ENCODE results near the gene PLS3. TPM values are rescaled to one million over a fixed set of nuclear protein-coding genes. Genes with fewer than 3 reads are reported as not detected.
"Not testable (repeated sequence)": the region's sequence is repeated elsewhere in the genome, so short reads cannot be mapped to it uniquely, and the experiment has no call there.

PLS3 gene
- total RNA-seq, 1 donor from 2014 or later: 145 TPM

- ATAC-seq: no peak
These were observed 48.6 kb downstream of the PLS3 start for GRCh38 chrX:115609621-115610020.

- peak; percentile 58 for ATAC-seq
These were observed 56.1 kb downstream of the PLS3 start for GRCh38 chrX:115616943-115617563.

- no peak for ATAC-seq
These were observed 61.6 kb downstream of the PLS3 start for GRCh38 chrX:115622534-115622933.

GRCh38 chrX:115624916-115625315 lies 63.9 kb downstream of the PLS3 start:
- ATAC-seq: peak; percentile 84

GRCh38 chrX:115625572-115626301 lies 64.8 kb downstream of the PLS3 start:
- no peak for ATAC-seq

GRCh38 chrX:115630204-115630603 lies 69.2 kb downstream of the PLS3 start:
- ATAC-seq: no peak

- no peak for ATAC-seq
These were observed 71.5 kb downstream of the PLS3 start for GRCh38 chrX:115632455-115632854.

- not testable (repeated sequence) for ATAC-seq
These were observed 72.4 kb downstream of the PLS3 start for GRCh38 chrX:115633397-115633796.

GRCh38 chrX:115639334-115639880 lies 78.4 kb downstream of the PLS3 start:
- ATAC-seq: no peak

- ATAC-seq: no peak
These were observed 81.3 kb downstream of the PLS3 start for GRCh38 chrX:115642311-115642710.

GRCh38 chrX:115642895-115643530 lies 82.0 kb downstream of the PLS3 start:
- peak; percentile 64 for ATAC-seq

- ATAC-seq: not testable (repeated sequence)
These were observed 83.4 kb downstream of the PLS3 start for GRCh38 chrX:115644397-115644796.

GRCh38 chrX:115649461-115650063 lies 88.6 kb downstream of the PLS3 start:
- no peak for ATAC-seq

- no peak for ATAC-seq
These were observed 89.5 kb downstream of the PLS3 start for GRCh38 chrX:115650449-115650848.

GRCh38 chrX:115650916-115651315 lies 89.9 kb downstream of the PLS3 start:
- ATAC-seq: peak; percentile 77

- no peak for ATAC-seq
These were observed 91.2 kb downstream of the PLS3 start for GRCh38 chrX:115652221-115652620.

- no peak for ATAC-seq
These were observed 104.1 kb downstream of the PLS3 start for GRCh38 chrX:115665122-115665521.

GRCh38 chrX:115679460-115679859 lies 118.5 kb downstream of the PLS3 start:
- no peak for ATAC-seq

GRCh38 chrX:115687595-115687994 lies 126.6 kb downstream of the PLS3 start:
- ATAC-seq: no peak

GRCh38 chrX:115689931-115690330 lies 129.0 kb downstream of the PLS3 start:
- ATAC-seq: no peak

- peak; percentile 48 for ATAC-seq
These were observed 129.7 kb downstream of the PLS3 start for GRCh38 chrX:115690511-115691216.

GRCh38 chrX:115693476-115693875 lies 132.5 kb downstream of the PLS3 start:
- ATAC-seq: no peak
